ENCODE measurements around the gene ETV6.

The ETV6 gene

GRCh38 chr12:11777451-11777850, 128.0 kb downstream of the ETV6 start:
- no peak for DNase-seq

- no peak for DNase-seq
Observed at GRCh38 chr12:11777962-11778361, 128.5 kb downstream of the ETV6 start.

- no peak for DNase-seq
Observed at GRCh38 chr12:11778713-11779685, 129.5 kb downstream of the ETV6 start.

GRCh38 chr12:11780521-11781101, 131.1 kb downstream of the ETV6 start:
- DNase-seq = no peak

GRCh38 chr12:11782914-11783420, 133.5 kb downstream of the ETV6 start:
- no peak for DNase-seq

GRCh38 chr12:11785712-11786111, 136.2 kb downstream of the ETV6 start:
- no peak for DNase-seq

- no peak for DNase-seq
Observed at GRCh38 chr12:11786638-11787365, 137.3 kb downstream of the ETV6 start.

GRCh38 chr12:11787437-11787836, 138.0 kb downstream of the ETV6 start:
- DNase-seq = no peak

GRCh38 chr12:11787933-11788849, 138.7 kb downstream of the ETV6 start:
- DNase-seq = no peak

- DNase-seq = no peak
Observed at GRCh38 chr12:11793921-11794710, 144.6 kb downstream of the ETV6 start.

- DNase-seq = no peak
Observed at GRCh38 chr12:11794751-11795150, 145.3 kb downstream of the ETV6 start.

GRCh38 chr12:11795192-11795912, 145.9 kb downstream of the ETV6 start:
- DNase-seq = no peak

- peak; percentile 21 for DNase-seq
Observed at GRCh38 chr12:11795913-11796459, 146.5 kb downstream of the ETV6 start.

- no peak for DNase-seq
Observed at GRCh38 chr12:11797317-11797913, 147.9 kb downstream of the ETV6 start.

- no peak for DNase-seq
Observed at GRCh38 chr12:11798006-11798708, 148.7 kb downstream of the ETV6 start.

GRCh38 chr12:11798856-11799501, 149.5 kb downstream of the ETV6 start:
- DNase-seq = no peak

GRCh38 chr12:11799502-11799873, 150.0 kb downstream of the ETV6 start:
- no peak for DNase-seq

GRCh38 chr12:11801643-11802042, 152.2 kb downstream of the ETV6 start:
- DNase-seq = no peak
